C4-2B (cell line): ENCODE data around the gene TAX1BP3.

Experiments
- H3K27ac ChIP-seq: fragments of 450-650 bp; 2 replicates; pipeline ENCODE4 v1.5.1; 2017
- ZFX ChIP-seq: fragments of 450-650 bp; IDR thresholded peaks from 2 replicates; pipeline ENCODE4 v1.6.1; 2017
- TF ChIP-seq, protein P1 (sequence below): fragments of 450-650 bp; conservative IDR thresholded peaks from 2 replicates; pipeline ENCODE4 v1.5.1; 2017; ENCODE audit warnings: mild to moderate bottlenecking

Gene TAX1BP3

DNA sequence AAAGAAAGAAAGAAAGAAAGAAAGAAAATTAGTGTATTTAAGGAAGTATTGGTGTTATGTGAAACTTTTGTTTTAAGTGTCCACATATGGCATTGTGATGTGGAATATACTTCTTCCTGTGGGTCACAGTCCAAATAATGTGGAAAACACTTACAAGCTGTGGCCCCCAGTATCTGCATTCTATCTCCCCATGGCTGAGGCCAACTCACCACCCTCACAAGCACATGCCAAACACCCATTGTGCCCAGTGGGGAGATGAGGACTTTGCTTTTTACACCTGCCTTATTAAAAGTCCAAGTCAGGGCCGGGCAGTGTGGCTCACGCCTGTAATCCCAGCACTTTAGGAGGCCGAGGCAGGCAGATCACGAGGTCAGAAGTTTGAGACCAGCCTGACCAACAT lies 31.6 kb upstream of the TAX1BP3 start:
- TF ChIP-seq, protein P1, sequence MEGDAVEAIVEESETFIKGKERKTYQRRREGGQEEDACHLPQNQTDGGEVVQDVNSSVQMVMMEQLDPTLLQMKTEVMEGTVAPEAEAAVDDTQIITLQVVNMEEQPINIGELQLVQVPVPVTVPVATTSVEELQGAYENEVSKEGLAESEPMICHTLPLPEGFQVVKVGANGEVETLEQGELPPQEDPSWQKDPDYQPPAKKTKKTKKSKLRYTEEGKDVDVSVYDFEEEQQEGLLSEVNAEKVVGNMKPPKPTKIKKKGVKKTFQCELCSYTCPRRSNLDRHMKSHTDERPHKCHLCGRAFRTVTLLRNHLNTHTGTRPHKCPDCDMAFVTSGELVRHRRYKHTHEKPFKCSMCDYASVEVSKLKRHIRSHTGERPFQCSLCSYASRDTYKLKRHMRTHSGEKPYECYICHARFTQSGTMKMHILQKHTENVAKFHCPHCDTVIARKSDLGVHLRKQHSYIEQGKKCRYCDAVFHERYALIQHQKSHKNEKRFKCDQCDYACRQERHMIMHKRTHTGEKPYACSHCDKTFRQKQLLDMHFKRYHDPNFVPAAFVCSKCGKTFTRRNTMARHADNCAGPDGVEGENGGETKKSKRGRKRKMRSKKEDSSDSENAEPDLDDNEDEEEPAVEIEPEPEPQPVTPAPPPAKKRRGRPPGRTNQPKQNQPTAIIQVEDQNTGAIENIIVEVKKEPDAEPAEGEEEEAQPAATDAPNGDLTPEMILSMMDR = no peak
- TF ChIP-seq ZFX = no peak
- H3K27ac ChIP-seq = no peak overlapping the region

DNA sequence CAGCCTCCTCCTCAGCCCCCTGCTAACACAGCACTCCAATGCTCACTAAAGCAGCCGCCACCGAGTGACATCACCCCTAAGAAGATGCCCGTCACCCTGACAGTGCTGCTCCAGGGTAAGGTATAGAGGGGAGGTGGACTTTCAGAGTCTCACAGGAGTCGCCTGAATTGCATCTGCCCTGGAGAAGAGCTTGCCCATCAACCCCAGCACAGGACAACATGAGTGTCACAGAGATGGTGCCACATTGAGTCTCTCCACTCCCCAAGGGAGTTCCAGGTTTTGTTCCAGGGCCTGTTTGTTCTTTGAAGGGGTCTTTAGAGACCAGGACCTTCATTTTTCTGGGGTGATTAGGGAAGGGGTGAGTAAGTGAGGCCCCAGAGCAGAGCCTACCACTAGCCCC lies 29.8 kb upstream of the TAX1BP3 start:
- TF ChIP-seq, protein P1 = no peak
- TF ChIP-seq ZFX = no peak

DNA sequence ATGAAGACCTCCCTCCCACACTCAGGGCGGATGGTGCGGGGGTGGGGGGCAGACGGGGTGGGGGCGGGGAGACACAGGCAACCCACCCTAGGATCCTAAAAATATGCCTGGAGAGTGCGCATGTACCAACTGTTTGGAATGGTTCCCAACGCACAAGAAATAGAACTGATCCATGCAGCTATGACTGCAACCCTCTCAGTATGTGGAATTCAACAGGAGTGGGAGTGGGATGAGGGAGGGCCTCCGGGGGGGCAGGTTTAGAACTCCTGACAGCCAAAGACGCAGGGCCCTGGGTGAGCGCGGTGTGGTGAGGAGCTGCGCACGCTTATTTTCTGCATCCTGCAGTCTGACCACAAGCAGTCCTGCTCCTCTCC lies 28.7 kb upstream of the TAX1BP3 start:
- TF ChIP-seq ZFX = no peak
- TF ChIP-seq, protein P1 = no peak
- no peak overlapping the region for H3K27ac ChIP-seq

More for the DNA sequence above, 29.8 kb upstream of the TAX1BP3 start:
- H3K27ac ChIP-seq = no peak overlapping the region

DNA sequence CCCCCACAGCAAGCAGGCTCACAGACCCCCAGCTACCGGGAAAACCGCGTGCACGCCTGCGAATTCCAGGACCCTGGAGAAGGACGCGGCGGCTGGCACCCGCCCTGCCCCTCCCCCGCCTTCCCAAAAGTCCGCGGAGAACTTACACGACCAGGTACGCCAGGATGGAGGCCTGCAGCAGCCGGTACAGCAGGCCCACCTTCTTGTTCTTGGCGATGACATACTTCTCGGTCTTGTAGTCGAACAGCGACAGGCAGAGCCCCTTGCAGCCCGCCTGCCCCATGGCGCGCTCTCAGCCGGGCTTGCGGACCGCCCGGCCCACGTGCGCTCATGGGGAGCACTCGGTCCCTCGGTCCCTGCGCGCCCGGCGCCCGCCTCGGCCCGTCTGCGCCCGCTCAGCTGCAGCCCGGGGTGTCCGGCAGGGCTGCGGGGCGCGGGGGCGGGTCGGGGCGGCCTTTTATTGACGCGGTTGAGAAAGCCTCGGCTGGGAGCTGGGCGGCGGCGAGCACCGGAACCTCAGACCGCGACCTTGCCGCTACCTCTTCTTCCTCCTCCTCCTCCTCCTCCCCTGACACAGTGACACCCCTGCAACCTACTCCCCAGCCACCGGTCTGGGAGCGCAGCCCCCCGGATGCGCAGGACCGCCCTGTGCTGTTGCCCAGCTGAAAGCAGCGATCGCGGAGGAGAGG lies 27.5 kb upstream of the TAX1BP3 start, which contains the start of gene P2RX5:
Gene P2RX5, minus strand, starts transcription at position 433 of the 689 bp plus-strand sequence. Its CDS starts 150 bp downstream, at position 283.
- peak within 1 kb of the TSS; percentile 35 for H3K27ac ChIP-seq
- TF ChIP-seq ZFX = peak; percentile 56; the same call in 1 of the 2 replicates
- TF ChIP-seq, protein P1 = no peak

DNA sequence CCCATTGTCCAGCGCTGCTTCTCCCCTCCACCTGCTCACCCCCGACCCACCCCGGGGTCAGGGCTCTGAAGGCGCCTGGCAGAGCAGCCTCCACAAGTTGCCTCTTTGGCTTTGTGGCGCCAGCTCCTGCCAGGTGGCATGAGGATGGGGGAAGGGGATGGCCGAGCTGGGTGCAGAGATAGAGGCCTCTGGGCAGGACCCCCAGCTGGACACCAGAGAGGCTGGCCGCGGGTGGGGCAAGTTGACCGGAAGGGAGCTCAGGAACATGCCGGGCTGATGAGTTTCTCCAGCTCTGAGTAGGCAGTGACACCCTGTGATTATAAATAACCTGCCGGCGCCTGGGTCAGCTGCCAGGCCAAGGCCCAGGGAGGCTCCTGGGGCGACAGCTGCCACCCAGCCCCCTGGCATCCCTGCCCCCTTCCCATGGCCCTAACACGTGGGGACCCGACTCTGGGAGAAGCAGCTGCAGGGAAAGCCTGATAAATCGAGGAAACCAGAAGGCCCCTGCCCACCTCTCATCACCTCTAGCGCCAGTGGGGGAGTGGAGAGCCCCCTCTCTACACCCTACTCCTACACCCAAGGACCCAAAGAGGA lies 26.8 kb upstream of the TAX1BP3 start:
- peak overlapping the region; percentile 35 for H3K27ac ChIP-seq
- TF ChIP-seq, protein P1 = no peak
- no peak for TF ChIP-seq ZFX

DNA sequence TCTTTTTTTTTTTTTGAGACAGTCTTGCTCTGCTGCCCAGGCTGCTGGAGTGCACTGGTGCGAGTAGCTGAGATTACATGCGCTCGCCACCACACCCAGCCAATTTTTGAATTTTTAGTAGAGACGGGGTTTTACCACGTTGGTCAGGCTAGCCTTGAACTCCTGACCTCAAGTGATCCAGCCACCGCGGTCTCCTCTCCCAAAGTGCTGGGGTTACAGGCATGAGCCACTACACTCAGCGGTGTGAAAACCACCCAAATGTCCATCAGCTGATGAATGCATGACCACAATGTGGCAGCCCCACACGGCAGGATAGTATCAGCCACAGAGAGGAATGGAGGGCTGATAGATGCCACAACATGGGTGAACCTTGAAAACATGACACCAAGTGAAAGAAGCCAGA lies 25.5 kb upstream of the TAX1BP3 start:
- no peak for TF ChIP-seq ZFX
- TF ChIP-seq, protein P1 = no peak
- no peak overlapping the region for H3K27ac ChIP-seq

DNA sequence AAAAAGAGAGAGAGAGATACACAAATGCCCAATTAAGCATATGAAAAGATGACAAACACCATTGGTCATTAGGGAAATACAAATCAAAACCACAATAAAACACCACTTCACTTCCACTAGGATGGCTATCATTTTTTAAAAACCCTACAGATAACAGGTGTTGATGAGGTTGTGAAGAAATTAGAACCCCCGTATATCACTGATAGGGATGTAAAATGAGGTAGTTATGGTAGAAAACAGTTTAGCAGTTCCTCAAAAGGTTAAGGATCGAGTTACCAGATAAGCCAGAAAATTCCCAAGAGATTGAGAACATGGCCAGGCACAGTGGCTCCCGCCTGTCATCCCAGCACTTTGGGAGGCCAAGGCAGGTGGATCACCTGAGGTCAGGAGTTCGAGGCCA lies 24.8 kb upstream of the TAX1BP3 start:
- TF ChIP-seq, protein P1 = no peak
- TF ChIP-seq ZFX = no peak
- H3K27ac ChIP-seq = no peak overlapping the region
